Endothelial cell of umbilical vein (primary cell): Measurements from ENCODE around the gene DDA1. TPM values are rescaled to one million over a fixed set of nuclear protein-coding genes. Genes with fewer than 3 reads are reported as not detected.

Experiments used
- BruUV-seq: library from RNA; stranded (reverse); fragments of 400-500 nt; replicated peaks from 2 replicates; lab custom pipeline; 2021; lab: Mats Ljungman, UMichigan
- CTCF ChIA-PET: fragments of 300-600, 350-600 bp; sonication (Branson Sonifier 250); formaldehyde crosslinking; loops from one replicate; lab custom pipeline; 2021; ENCODE audit warnings: antibody characterized with exemption, inconsistent platforms; lab: Charles Lee
- POLR2A ChIA-PET: fragments of 300-600, 350-600 bp; sonication (Branson Sonifier 250); formaldehyde crosslinking; loops from one replicate; lab custom pipeline; 2021; ENCODE audit warnings: antibody characterized with exemption, inconsistent platforms; lab: Charles Lee
- DNase-seq: peaks from one replicate; pipeline ENCODE4 v3.0.0-alpha.2; 2011; ENCODE audit warnings: low read depth, low spot score
- FAIRE-seq: peaks from 2 replicates; lab custom pipeline; 2011; peaks lifted over from hg19 to GRCh38; lab: Jason Lieb, UNC
- H2AFZ ChIP-seq: 2 replicates; pipeline ENCODE4 v1.6.0; 2012; ENCODE audit warnings: low read depth, low read length, control low read depth, inconsistent platforms
- H3K27ac ChIP-seq: 2 replicates; pipeline ENCODE4 v1.5.1; 2011; ENCODE audit warnings: low read depth, mild to moderate bottlenecking, control low read depth, low read length, moderate library complexity; ENCODE audit not compliant: insufficient read depth
- H3K27me3 ChIP-seq, 2 experiments: 2 replicates each; pipeline versions ENCODE4 v1.6.0 to v1.6.1; 2011; ENCODE audit warnings: low read length in 2 of 2, mixed read lengths in 1 of 2; ENCODE audit not compliant: control insufficient read depth in 2 of 2, insufficient read depth in 2 of 2
- H3K36me3 ChIP-seq, 2 experiments: 2 replicates in 1 of 2; 3 replicates in 1 of 2; pipeline ENCODE4 v1.5.1; 2011; ENCODE audit warnings: low read length in 2 of 2, mild to moderate bottlenecking in 1 of 2, moderate library complexity in 1 of 2; ENCODE audit not compliant: control insufficient read depth in 2 of 2, insufficient read depth in 2 of 2; ENCODE audit errors: extremely low read depth in 1 of 2
- H3K4me1 ChIP-seq: 3 replicates; pipeline ENCODE4 v1.5.1; 2011; ENCODE audit warnings: mild to moderate bottlenecking, low read length; ENCODE audit not compliant: control insufficient read depth, insufficient read depth; ENCODE audit errors: extremely low read depth
- H3K4me2 ChIP-seq: 2 replicates; pipeline ENCODE4 v1.6.1; 2011; ENCODE audit warnings: low read length, control low read depth, mixed read lengths; ENCODE audit not compliant: insufficient read depth
- H3K4me3 ChIP-seq, 3 experiments: fragments of 200-600 bp in 1 of 3; sonication (generic), shearing (Covaris generic) in 1 of 3; replicated peaks in 1 of 3; 2 replicates each; pipeline ENCODE4 v1.5.1; 2011 to 2016; ENCODE audit warnings: control low read depth in 3 of 3, low read length in 3 of 3, mild to moderate bottlenecking in 2 of 3, inconsistent platforms in 1 of 3, low read depth in 1 of 3, moderate library complexity in 1 of 3; ENCODE audit not compliant: insufficient read depth in 1 of 3
- H3K79me2 ChIP-seq: 2 replicates; pipeline ENCODE4 v1.6.0; 2012; ENCODE audit warnings: low read length, inconsistent platforms; ENCODE audit not compliant: control insufficient read depth, insufficient read depth
- H3K9ac ChIP-seq: replicated peaks from 2 replicates; pipeline ENCODE3; 2011; ENCODE audit warnings: low read length, control low read depth; ENCODE audit not compliant: insufficient read depth; ENCODE audit errors: extremely low read depth
- H3K9me1 ChIP-seq: replicated peaks from 3 replicates; pipeline ENCODE4 v1.6.0; 2011; ENCODE audit warnings: mild to moderate bottlenecking, low read length; ENCODE audit not compliant: control insufficient read depth, insufficient read depth; ENCODE audit errors: extremely low read depth
- H3K9me3 ChIP-seq: replicated peaks from 2 replicates; pipeline ENCODE4 v1.5.1; 2012; ENCODE audit warnings: low read length, inconsistent platforms; ENCODE audit not compliant: control insufficient read depth, insufficient read depth
- H4K20me1 ChIP-seq: replicated peaks from 2 replicates; pipeline ENCODE3; 2011; ENCODE audit warnings: mild to moderate bottlenecking, low read length; ENCODE audit not compliant: control insufficient read depth, insufficient read depth; ENCODE audit errors: extremely low read depth
- CTCF ChIP-seq, 2 donors: IDR thresholded peaks; 1 replicate in 1 of 2; 2 replicates in 1 of 2; pipeline ENCODE4 v1.5.1; 2011; ENCODE audit warnings: low read length in 2 of 2, mild to moderate bottlenecking in 2 of 2, moderate library complexity in 2 of 2, control low read depth in 1 of 2, inconsistent platforms in 1 of 2, low read depth in 1 of 2; ENCODE audit not compliant: insufficient read depth in 1 of 2; ENCODE audit errors: extremely low read depth in 1 of 2
- EZH2 ChIP-seq: IDR thresholded peaks from 2 replicates; pipeline ENCODE4 v1.6.1; 2012; ENCODE audit warnings: borderline replicate concordance, low read depth, mild to moderate bottlenecking, moderate library complexity, low read length, inconsistent platforms; ENCODE audit not compliant: severe bottlenecking
- FOS ChIP-seq: IDR thresholded peaks from 2 replicates; pipeline ENCODE4 v1.6.1; 2011; ENCODE audit warnings: mild to moderate bottlenecking, low read length, moderate library complexity, borderline replicate concordance; ENCODE audit not compliant: insufficient read depth
- GATA2 ChIP-seq: IDR thresholded peaks from 2 replicates; pipeline ENCODE4 v1.7.0; 2011; ENCODE audit warnings: low read depth, mild to moderate bottlenecking, moderate library complexity, mixed read lengths, low read length; ENCODE audit not compliant: insufficient read length, insufficient read depth
- MYC ChIP-seq: IDR thresholded peaks from one replicate; pipeline ENCODE4 v1.6.1; 2011; ENCODE audit warnings: mild to moderate bottlenecking, low read depth, low read length
- POLR2A ChIP-seq: IDR thresholded peaks from 2 replicates; pipeline ENCODE4 v1.6.1; 2012; ENCODE audit warnings: low read depth, mild to moderate bottlenecking, control low read depth, low read length
- dilution Hi-C: fragments of 300-500 bp; cut with MboI; formaldehyde crosslinking; loops from one replicate; pipeline ENCODE4 v1.15.0; 2019; ENCODE audit warnings: low sequenced_read_pairs; ENCODE audit not compliant: extremely low pct_ligation_motif_present
- intact Hi-C: fragments of 100-400 bp; cut with micrococcal nuclease; formaldehyde crosslinking; loops from one replicate; pipeline ENCODE4 v1.10.0; 2022
- polyA plus RNA-seq, 4 experiments: library from polyadenylated mRNA; depleted of rRNA in 3 of 4; stranded (reverse) in 3 of 4; unstranded in 1 of 4; fragments of >200 nt; gene quantifications; 2 replicates each; pipeline versions ENCODE4 v1.2.1 to v1.2.3, GENCODE V29; 2011 to 2012; ENCODE audit warnings: missing spikeins in 1 of 4
- total RNA-seq: library from RNA; stranded (reverse); gene quantifications from 2 replicates; pipeline ENCODE4 v1.2.3, GENCODE V29; 2021
- TF ChIP-seq, protein P1 (sequence below): IDR thresholded peaks from 2 replicates; pipeline ENCODE4 v1.6.1; 2011; ENCODE audit not compliant: insufficient read depth, insufficient read length

DDA1 gene
- total and polyA plus RNA-seq, 2 donors (not counting 3 experiments of a cell fraction or from before 2014, with no cell fraction given), result 52.9 to 64.7 TPM

- CTCF ChIA-PET, result interaction anchor here (0.6 to 3.3 kb wide), 16 partner anchors 8 to 115 kb away, joined by 3 to 70 read pairs (median 4); partner anchors contain the start of genes ANO8 and USE1
- H4K20me1 ChIP-seq, result no peaks in the 10 kb centered on the region
- H3K9me1 ChIP-seq, result no peaks in the 10 kb centered on the region
- H3K27ac ChIP-seq, result no peak overlapping the region
- POLR2A ChIA-PET, result interaction anchor here (0.5 to 1.1 kb wide), 4 partner anchors 12 to 129 kb away, joined by 3 to 8 read pairs (median 4); no protein-coding TSS in a partner anchor
- no peak overlapping the region for H2AFZ ChIP-seq
- intact Hi-C loops, result loop anchor here (1.0 kb wide), 1 partner anchor 12 kb away; no protein-coding TSS in a partner anchor
- H3K4me2 ChIP-seq, result peak overlapping the region; percentile 81
- peaks cover 9% of the 10 kb centered on the region for H3K4me1 ChIP-seq
- no peaks in the 10 kb centered on the region for H3K36me3 ChIP-seq
- H3K27me3 ChIP-seq, result no peaks in the 10 kb centered on the region
- FAIRE-seq (no peak), DNase-seq (no peak)
- BruUV-seq, result no TSS peak
- H3K9me3 ChIP-seq, result no peaks in the 10 kb centered on the region
- H3K79me2 ChIP-seq, result peaks cover 2% of the 10 kb centered on the region
- no peak overlapping the region for H3K4me3 ChIP-seq
- TF ChIP-seq, protein P1, sequence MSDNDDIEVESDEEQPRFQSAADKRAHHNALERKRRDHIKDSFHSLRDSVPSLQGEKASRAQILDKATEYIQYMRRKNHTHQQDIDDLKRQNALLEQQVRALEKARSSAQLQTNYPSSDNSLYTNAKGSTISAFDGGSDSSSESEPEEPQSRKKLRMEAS, result no peak
- TF ChIP-seq POLR2A, result no peak
- TF ChIP-seq MYC, result no peak
- TF ChIP-seq FOS, result no peak
- TF ChIP-seq EZH2, result no peak
- no peak overlapping the region for H3K9ac ChIP-seq
- dilution Hi-C loops, result no loop called here
These were observed 4.8 kb upstream of the DDA1 start for GRCh38 chr19:17304386-17305215.

GRCh38 chr19:17305216-17305516, 4.2 kb upstream of the DDA1 start:
- peaks cover 11% of the 10 kb centered on the region for H3K4me1 ChIP-seq
- ChIA-PET CTCF (interaction anchor here (0.6 to 3.3 kb wide), 16 partner anchors 8 to 114 kb away, joined by 3 to 70 read pairs (median 4); partner anchors contain the start of genes ANO8 and USE1), POLR2A (interaction anchor here (0.5 to 1.1 kb wide), 4 partner anchors 12 to 129 kb away, joined by 3 to 8 read pairs (median 4); no protein-coding TSS in a partner anchor)
- no peak overlapping the region for H2AFZ ChIP-seq
- H3K4me2 ChIP-seq, result peak overlapping the region; percentile 81
- H3K4me3 ChIP-seq, result peak overlapping the region in 1 of 3 experiments; percentile 2
- dilution Hi-C loops (no loop called here), intact Hi-C loops (loop anchor here (1.0 kb wide), 1 partner anchor 13 kb away; no protein-coding TSS in a partner anchor)
- H3K36me3 ChIP-seq, result no peaks in the 10 kb centered on the region
- DNase-seq (no peak), FAIRE-seq (no peak)
- H3K9me3 ChIP-seq, result no peaks in the 10 kb centered on the region
- H3K27me3 ChIP-seq, result no peaks in the 10 kb centered on the region
- no peaks in the 10 kb centered on the region for H4K20me1 ChIP-seq
- no peak overlapping the region for H3K27ac ChIP-seq
- peaks cover 8% of the 10 kb centered on the region for H3K79me2 ChIP-seq
- TF ChIP-seq GATA2 (no peak), CTCF (IDR thresholded peaks at IDR 0.05; ENCODE audit: extremely low read depth in 1 of 2, insufficient read depth in 1 of 2, low read depth in 1 of 2, low read length in 2 of 2) (no peak)
- BruUV-seq, result no TSS peak
- no peaks in the 10 kb centered on the region for H3K9me1 ChIP-seq
- no peak overlapping the region for H3K9ac ChIP-seq
